H1 (cell line): ENCODE results near the gene CTPS1. TPM values are rescaled to one million over a fixed set of nuclear protein-coding genes. Genes with fewer than 3 reads are reported as not detected.

Experiments
- CTCF ChIA-PET: fragments of 300-600 bp; sonication (Branson Sonifier 250); formaldehyde crosslinking; loops from one replicate; lab custom pipeline; 2021; ENCODE audit not compliant: partially characterized antibody; lab: Charles Lee
- POLR2A ChIA-PET: fragments of 300-600 bp; sonication (Branson Sonifier 250); formaldehyde crosslinking; loops from one replicate; lab custom pipeline; 2021; ENCODE audit warnings: inconsistent platforms; ENCODE audit not compliant: partially characterized antibody; lab: Charles Lee
- DNase-seq, 2 experiments: peaks; one replicate each; pipeline versions ENCODE4 v3.0.0 to v3.0.0-alpha.2; 2010 to 2022; ENCODE audit warnings: low spot score in 2 of 2, low read depth in 1 of 2, mixed read lengths in 1 of 2
- FAIRE-seq: peaks from 2 replicates; lab custom pipeline; 2011; peaks lifted over from hg19 to GRCh38; lab: Jason Lieb, UNC
- H2AFZ ChIP-seq: 2 replicates; pipeline ENCODE4 v1.8.1; 2012; ENCODE audit warnings: low read length, inconsistent platforms
- H2AK5ac ChIP-seq: 2 replicates; pipeline ENCODE4 v1.6.1; 2013; ENCODE audit warnings: low read depth, low read length
- H2BK120ac ChIP-seq: replicated peaks from 2 replicates; pipeline ENCODE3; 2013; ENCODE audit warnings: low read depth, low read length, inconsistent platforms
- H2BK12ac ChIP-seq: 2 replicates; pipeline ENCODE4 v1.6.1; 2013; ENCODE audit warnings: low read depth, low read length
- H2BK15ac ChIP-seq: 2 replicates; pipeline ENCODE4 v1.6.1; 2013; ENCODE audit warnings: low read length
- H2BK20ac ChIP-seq: 2 replicates; pipeline ENCODE4 v1.6.1; 2013; ENCODE audit warnings: low read length
- H2BK5ac ChIP-seq: 2 replicates; pipeline ENCODE4 v1.6.1; 2013; ENCODE audit warnings: low read depth, low read length
- H3K14ac ChIP-seq: 2 replicates; pipeline ENCODE4 v1.6.1; 2013; ENCODE audit warnings: inconsistent platforms; ENCODE audit not compliant: insufficient read length
- H3K18ac ChIP-seq: 2 replicates; pipeline ENCODE4 v1.6.1; 2013; ENCODE audit warnings: low read length; ENCODE audit errors: extremely low read depth
- H3K23ac ChIP-seq: 2 replicates; pipeline ENCODE4 v1.6.1; 2013; ENCODE audit warnings: inconsistent platforms; ENCODE audit not compliant: insufficient read length
- H3K23me2 ChIP-seq: 2 replicates; pipeline ENCODE4 v1.6.1; 2013; ENCODE audit warnings: low read depth, low read length
- H3K27ac ChIP-seq: 2 replicates; pipeline ENCODE4 v1.6.1; 2011; ENCODE audit warnings: low read depth, low read length, inconsistent platforms
- H3K27me3 ChIP-seq, 4 experiments: replicated peaks in 1 of 4; 1 replicate in 1 of 4; 2 replicates in 3 of 4; pipeline versions ENCODE4 v1.6.1 to v1.8.1; 2011 to 2013; ENCODE audit warnings: low read length in 3 of 4, mild to moderate bottlenecking in 3 of 4, inconsistent platforms in 2 of 4, mixed read lengths in 2 of 4, moderate library complexity in 1 of 4; ENCODE audit not compliant: control insufficient read depth in 3 of 4, insufficient read depth in 3 of 4; ENCODE audit errors: extremely low read depth in 1 of 4
- H3K36me3 ChIP-seq, 4 experiments: 2 replicates each; pipeline versions ENCODE4 v1.6.1 to v1.8.1; 2011 to 2013; ENCODE audit warnings: mild to moderate bottlenecking in 4 of 4, low read length in 3 of 4, moderate library complexity in 2 of 4, control low read depth in 1 of 4, inconsistent platforms in 1 of 4; ENCODE audit not compliant: insufficient read depth in 4 of 4, control insufficient read depth in 2 of 4
- H3K4ac ChIP-seq: replicated peaks from 2 replicates; pipeline ENCODE3; 2013; ENCODE audit warnings: low read length, low read depth, mixed read lengths, inconsistent platforms; ENCODE audit not compliant: insufficient read length
- H3K4me1 ChIP-seq, 4 experiments: replicated peaks in 1 of 4; 1 replicate in 1 of 4; 2 replicates in 3 of 4; pipeline versions ENCODE4 v1.6.1 to v1.8.1; 2011 to 2013; ENCODE audit warnings: low read length in 3 of 4, inconsistent platforms in 2 of 4, mixed read lengths in 1 of 4; ENCODE audit not compliant: insufficient read depth in 4 of 4, control insufficient read depth in 3 of 4
- H3K4me2 ChIP-seq, 2 experiments: 2 replicates each; pipeline versions ENCODE4 v1.6.1 to v1.8.1; 2011 to 2013; ENCODE audit warnings: low read depth in 2 of 2, low read length in 2 of 2, control low read depth in 1 of 2, inconsistent platforms in 1 of 2, mild to moderate bottlenecking in 1 of 2; ENCODE audit not compliant: insufficient read depth in 1 of 2
- H3K4me3 ChIP-seq, 4 experiments: fragments of 200-600, 300-600 bp in 1 of 4; sonication (generic), shearing (Covaris generic), sonication (Bioruptor Twin) in 1 of 4; 2 replicates each; pipeline versions ENCODE4 v1.5.1 to v1.8.1; 2011 to 2016; ENCODE audit warnings: low read length in 4 of 4, low read depth in 3 of 4, control low read depth in 2 of 4, inconsistent platforms in 2 of 4, mild to moderate bottlenecking in 2 of 4, mixed read lengths in 1 of 4, moderate library complexity in 1 of 4; ENCODE audit not compliant: insufficient read depth in 2 of 4; ENCODE audit errors: extremely low read depth in 1 of 4
- H3K56ac ChIP-seq: replicated peaks from 2 replicates; pipeline ENCODE3; 2013; ENCODE audit warnings: low read depth, mild to moderate bottlenecking, mixed read lengths, low read length, inconsistent platforms; ENCODE audit not compliant: insufficient read length
- H3K79me1 ChIP-seq: 2 replicates; pipeline ENCODE4 v1.6.1; 2013; ENCODE audit warnings: low read depth, low read length, control low read depth
- H3K79me2 ChIP-seq, 2 experiments: 2 replicates each; pipeline versions ENCODE4 v1.6.1 to v1.8.1; 2012 to 2013; ENCODE audit warnings: low read length in 2 of 2, mild to moderate bottlenecking in 2 of 2, inconsistent platforms in 1 of 2; ENCODE audit not compliant: insufficient read depth in 2 of 2, control insufficient read depth in 1 of 2
- H3K9ac ChIP-seq, 4 experiments: replicated peaks in 1 of 4; 1 replicate in 1 of 4; 2 replicates in 3 of 4; pipeline versions ENCODE4 v1.6.1 to v1.8.1; 2011 to 2013; ENCODE audit warnings: low read depth in 3 of 4, low read length in 3 of 4, control low read depth in 2 of 4, mild to moderate bottlenecking in 2 of 4, moderate library complexity in 2 of 4, inconsistent platforms in 1 of 4; ENCODE audit errors: extremely low read depth in 1 of 4
- H3K9me3 ChIP-seq, 2 experiments: 2 replicates each; pipeline versions ENCODE4 v1.6.1 to v1.8.1; 2012 to 2013; ENCODE audit warnings: mild to moderate bottlenecking in 2 of 2, moderate library complexity in 2 of 2, control low read depth in 1 of 2, inconsistent platforms in 1 of 2, low read depth in 1 of 2, low read length in 1 of 2, mixed read lengths in 1 of 2; ENCODE audit not compliant: insufficient read depth in 2 of 2
- H4K20me1 ChIP-seq, 2 experiments: replicated peaks in 1 of 2; 2 replicates each; pipeline versions ENCODE3 to v1.8.1; 2011 to 2013; ENCODE audit warnings: inconsistent platforms in 2 of 2, low read length in 2 of 2, mild to moderate bottlenecking in 1 of 2; ENCODE audit not compliant: insufficient read depth in 2 of 2, control insufficient read depth in 1 of 2
- H4K5ac ChIP-seq: 2 replicates; pipeline ENCODE4 v1.6.1; 2013; ENCODE audit warnings: low read length, low read depth, mixed read lengths, inconsistent platforms; ENCODE audit not compliant: insufficient read length
- H4K8ac ChIP-seq: 2 replicates; pipeline ENCODE4 v1.8.0; 2013; ENCODE audit warnings: mild to moderate bottlenecking, moderate library complexity, low read length, inconsistent platforms; ENCODE audit not compliant: insufficient read depth; ENCODE audit errors: extremely low read depth
- H4K91ac ChIP-seq: replicated peaks from 2 replicates; pipeline ENCODE3; 2013; ENCODE audit warnings: low read length, mixed read lengths, inconsistent platforms; ENCODE audit not compliant: insufficient read length
- BACH1 ChIP-seq: IDR thresholded peaks from 2 replicates; pipeline ENCODE4 v1.6.1; 2012; ENCODE audit warnings: low read length, improper control_type of control experiment
- GABPA ChIP-seq: IDR thresholded peaks from 2 replicates; pipeline ENCODE4 v1.6.1; 2011; ENCODE audit warnings: mild to moderate bottlenecking, low read length, moderate library complexity, borderline replicate concordance; ENCODE audit not compliant: insufficient read depth
- HDAC2 ChIP-seq, 2 experiments: fragments of 300-600 bp in 1 of 2; sonication (generic) in 1 of 2; IDR thresholded peaks; 2 replicates each; pipeline ENCODE4 v1.6.1; 2011 to 2012; ENCODE audit warnings: low read depth in 2 of 2, low read length in 2 of 2, mild to moderate bottlenecking in 2 of 2, moderate library complexity in 2 of 2, borderline replicate concordance in 1 of 2, inconsistent platforms in 1 of 2
- HDAC6 ChIP-seq: IDR thresholded peaks from one replicate; pipeline ENCODE4 v1.7.1; 2012; ENCODE audit warnings: low read depth, mild to moderate bottlenecking, inconsistent platforms, low read length, moderate library complexity
- KDM4A ChIP-seq: IDR thresholded peaks from one replicate; pipeline ENCODE4 v1.7.1; 2012; ENCODE audit warnings: low read depth, mild to moderate bottlenecking, moderate library complexity, low read length, inconsistent platforms; ENCODE audit not compliant: severe bottlenecking
- NANOG ChIP-seq: IDR thresholded peaks from 2 replicates; pipeline ENCODE4 v1.6.1; 2011; ENCODE audit warnings: low read length, low read depth, mild to moderate bottlenecking, inconsistent platforms; ENCODE audit not compliant: insufficient read depth, poor library complexity, severe bottlenecking
- WGBS, 2 experiments: shearing (Covaris generic) in 1 of 2; methylation state at CpG; one replicate each; pipeline versions ENCODE4 v1.1.6 to v1.1.7; 2013 to 2015; ENCODE audit warnings: low lambda C conversion rate in 2 of 2, mixed read lengths in 2 of 2, inconsistent platforms in 1 of 2, low coverage in 1 of 2, missing lambda C conversion rate in 1 of 2; ENCODE audit not compliant: insufficient replicate concordance in 2 of 2, insufficient coverage in 1 of 2, insufficient read length in 1 of 2; ENCODE audit errors: extremely low coverage in 1 of 2, missing lambda C conversion rate in 1 of 2; 5-methylcytosine and 5-hydroxymethylcytosine counted together
- long read RNA-seq, 2 experiments: library from RNA in 1 of 2; library from capped mRNA in 1 of 2; stranded (forward); transcript quantifications; one replicate each; pipeline ENCODE4 v2.0.0, GENCODE V29; 2021; ENCODE audit warnings: inconsistent platforms in 1 of 2
- polyA minus RNA-seq, 3 experiments: library from RNA; depleted of rRNA, polyadenylated mRNA; stranded (reverse); fragments of >200 nt; gene quantifications; 1 replicate in 2 of 3; 2 replicates in 1 of 3; pipeline ENCODE4 v1.2.3, GENCODE V29; 2011
- polyA plus RNA-seq, 7 experiments: library from polyadenylated mRNA; depleted of rRNA in 3 of 7; stranded (reverse) in 5 of 7; unstranded in 2 of 7; fragments of >200 nt in 5 of 7; fragments of 200-250 nt in 2 of 7; gene quantifications; 1 replicate in 5 of 7; 2 replicates in 1 of 7; 4 replicates in 1 of 7; pipeline versions ENCODE4 v1.2.1 to v1.2.3, GENCODE V29; 2011 to 2013; ENCODE audit warnings: missing spikeins in 2 of 7, mixed read lengths in 2 of 7
- total RNA-seq: library from RNA; stranded (reverse); fragmentation: NEBNext Ultra II Directional; extraction: Animal tissue kit (Norgen Biotek cat#: 25700); gene quantifications from 2 replicates; pipeline ENCODE4 v1.2.1, GENCODE V29; 2021

Gene CTPS1
- total RNA-seq, result 98.4 and 103 TPM in 2 replicates
- 35.5 and 35.6 TPM in 2 replicates for polyA plus RNA-seq (2011; rRNA removed)
- polyA plus RNA-seq (2011; cell fraction: cytosol; rRNA removed), result 50.7 TPM
- 62.1 TPM for polyA plus RNA-seq (2011; cell fraction: nucleus; rRNA removed)
- 84.7 to 113 TPM (median 86.9 TPM) in 4 replicates for polyA plus RNA-seq (2012, experiment 1 of 2)
- 26.2 TPM for polyA plus RNA-seq (2012, experiment 2 of 2)
- polyA plus RNA-seq (2013, experiment 1 of 2), result 52.8 TPM
- 49.7 TPM for polyA plus RNA-seq (2013, experiment 2 of 2)
- 72.5 and 80.6 TPM in 2 replicates for polyA minus RNA-seq (2011; rRNA and poly(A)+ RNA removed)
- polyA minus RNA-seq (2011; cell fraction: cytosol; rRNA and poly(A)+ RNA removed), result 41.7 TPM
- 115 TPM for polyA minus RNA-seq (2011; cell fraction: nucleus; rRNA and poly(A)+ RNA removed)
- long read RNA-seq, experiment 1, transcript CTPS1-202 (19 exons, 3,201 nt), result major isoform, 18 of 79 reads
- long read RNA-seq, experiment 1, partial matches to known transcripts, result 52 of 79 reads
- long read RNA-seq, experiment 1, other reads (novel, unspliced or antisense), result 7 of 79 reads
- long read RNA-seq, experiment 2, transcript CTPS1-202 (19 exons, 3,201 nt), result major isoform, 59 of 142 reads
- long read RNA-seq, experiment 2, partial matches to known transcripts, result 75 of 142 reads
- long read RNA-seq, experiment 2, other reads (novel, unspliced or antisense), result 4 of 142 reads

- no peak within 1 kb of the TSS for H3K14ac ChIP-seq
- H3K23me2 ChIP-seq, result peaks cover 11% of the 10 kb centered on the region; the same call in 1 of the 2 replicates
- no peak within 1 kb of the TSS; the same call in 1 of the 2 replicates for H2AK5ac ChIP-seq
- H3K56ac ChIP-seq, result peak within 1 kb of the TSS; percentile 90
- peaks cover 5 to 12% of the 10 kb centered on the region in 2 experiments for H4K20me1 ChIP-seq
- H3K9me3 ChIP-seq, result no peaks in the 10 kb centered on the region
- no peak within 1 kb of the TSS for H3K23ac ChIP-seq
- peak within 1 kb of the TSS; percentile 84 for H3K4ac ChIP-seq
- H3K79me1 ChIP-seq, result no peaks in the 10 kb centered on the region
- no peak within 1 kb of the TSS for H2BK120ac ChIP-seq
- 0% methylated on average over 48 of the region's 96 CpGs; no CpG with 5 or more reads in 1 of the 2 experiments for WGBS, 2 experiments
- peak within 1 kb of the TSS; percentile 84 to 92 (median 89) for H3K9ac ChIP-seq
- H3K36me3 ChIP-seq, result peaks cover 6 to 15% (median 12%) of the 10 kb centered on the region in 4 experiments; a peak in 7 of 8 replicates
- no peaks in the 10 kb centered on the region for H3K27me3 ChIP-seq
- H3K18ac ChIP-seq, result peak within 1 kb of the TSS; percentile 98
- no peak for FAIRE-seq
- peak within 1 kb of the TSS; percentile 99 for H4K5ac ChIP-seq
- ChIA-PET CTCF (interaction anchor here (0.9 to 1.6 kb wide), 9 partner anchors 13 to 131 kb away, joined by 3 to 5 read pairs (median 3); partner anchors contain the start of genes CITED4 and SLFNL1), POLR2A (interaction anchor here (0.6 to 9.6 kb wide), 28 partner anchors 9 to 391 kb away, joined by 3 to 49 read pairs (median 4); partner anchors contain the start of genes CITED4, NFYC, SCMH1 and SLFNL1)
- peak; percentile 67 to 96 for DNase-seq
- H4K91ac ChIP-seq, result peak within 1 kb of the TSS; percentile 93
- H3K4me3 ChIP-seq, result peak within 1 kb of the TSS; percentile 78 to 87 (median 80)
- H2BK20ac ChIP-seq, result no peak within 1 kb of the TSS
- peak within 1 kb of the TSS; percentile 93 for H2BK5ac ChIP-seq
- H3K4me1 ChIP-seq, result peaks cover 4 to 11% (median 6%) of the 10 kb centered on the region in 4 experiments; a peak in 5 of 7 replicates
- peak within 1 kb of the TSS; percentile 94 for H3K27ac ChIP-seq
- no peak within 1 kb of the TSS for H2BK15ac ChIP-seq
- peak within 1 kb of the TSS; percentile 87; the same call in 1 of the 2 replicates for H2AFZ ChIP-seq
- peak within 1 kb of the TSS; percentile 92 to 96 for H3K4me2 ChIP-seq
- peak within 1 kb of the TSS; percentile 97 for H4K8ac ChIP-seq
- H3K79me2 ChIP-seq, result peaks cover 17 to 44% of the 10 kb centered on the region in 2 experiments
- peak within 1 kb of the TSS; percentile 69 for H2BK12ac ChIP-seq
- TF ChIP-seq HDAC2 (IDR thresholded peaks at IDR 0.05; ENCODE audit: borderline replicate concordance in 1 of 2, low read depth in 2 of 2, low read length in 2 of 2), result peak in 1 of 2 experiments; percentile 54; a peak in 2 of 4 replicates
- TF ChIP-seq BACH1, result no peak
- TF ChIP-seq HDAC6, result no peak
- TF ChIP-seq NANOG, result no peak
- TF ChIP-seq KDM4A, result peak; percentile 78
- 0 out of 2 replicates have a peak, but pooled peaks have one; percentile 1 for TF ChIP-seq GABPA
Observed at GRCh38 chr1:40979241-40980067, at the start of gene CTPS1. CTPS1 (plus strand) TSS chr1:40979696; CDS start chr1:40983291, 3,595 bp downstream.
